NCI-H69 (cell line): ENCODE measurements around the gene NELL1.

ENCODE experiments used
- DNase-seq: peaks from one replicate; lab custom pipeline; 2025; lab: John Stamatoyannopoulos, UW

The NELL1 gene

GRCh38 chr11:20873054-20873453, 203.7 kb downstream of the NELL1 start:
- DNase-seq, result peak; percentile 95

GRCh38 chr11:20874358-20874757, 205.0 kb downstream of the NELL1 start:
- no peak for DNase-seq

GRCh38 chr11:20875889-20876288, 206.5 kb downstream of the NELL1 start:
- peak; percentile 43 for DNase-seq

GRCh38 chr11:20876738-20877137, 207.4 kb downstream of the NELL1 start:
- no peak for DNase-seq

- DNase-seq, result no peak
These were observed 210.7 kb downstream of the NELL1 start for GRCh38 chr11:20880094-20880493.

GRCh38 chr11:20881328-20882079, 212.1 kb downstream of the NELL1 start:
- DNase-seq, result peak; percentile 29

- DNase-seq, result no peak
These were observed 217.8 kb downstream of the NELL1 start for GRCh38 chr11:20887137-20887536.

- no peak for DNase-seq
These were observed 224.9 kb downstream of the NELL1 start for GRCh38 chr11:20894296-20894695.

GRCh38 chr11:20909995-20910726, 240.8 kb downstream of the NELL1 start:
- peak; percentile 94 for DNase-seq

- DNase-seq, result no peak
These were observed 241.3 kb downstream of the NELL1 start for GRCh38 chr11:20910733-20911132.

GRCh38 chr11:20912065-20912821, 242.9 kb downstream of the NELL1 start:
- peak; percentile 50 for DNase-seq

GRCh38 chr11:20912922-20913512, 243.6 kb downstream of the NELL1 start:
- peak; percentile 85 for DNase-seq

- DNase-seq, result no peak
These were observed 247.9 kb downstream of the NELL1 start for GRCh38 chr11:20917306-20917705.

- peak; percentile 93 for DNase-seq
These were observed 257.6 kb downstream of the NELL1 start for GRCh38 chr11:20926799-20927540.

- DNase-seq, result no peak
These were observed 261.6 kb downstream of the NELL1 start for GRCh38 chr11:20931029-20931428.

GRCh38 chr11:20933086-20933485, 263.7 kb downstream of the NELL1 start:
- peak; percentile 24 for DNase-seq

GRCh38 chr11:20933958-20934357, 264.6 kb downstream of the NELL1 start:
- DNase-seq, result no peak

- DNase-seq, result peak; percentile 53
These were observed 265.1 kb downstream of the NELL1 start for GRCh38 chr11:20934516-20934915.

GRCh38 chr11:20937826-20938225, 268.4 kb downstream of the NELL1 start:
- no peak for DNase-seq

GRCh38 chr11:20949585-20949984, 280.2 kb downstream of the NELL1 start:
- DNase-seq, result no peak

- DNase-seq, result no peak
These were observed 293.2 kb downstream of the NELL1 start for GRCh38 chr11:20962581-20962980.

GRCh38 chr11:20963596-20963995, 294.2 kb downstream of the NELL1 start:
- no peak for DNase-seq
